GM20431 (cell line): ENCODE measurements around the gene MAN2A1.
"Not testable (repeated sequence)": the region's sequence is repeated elsewhere in the genome, so short reads cannot be mapped to it uniquely, and the experiment has no call there.

Source experiments
- in situ Hi-C: fragments of 300-500 bp; cut with MseI, MboI; formaldehyde crosslinking; loops from one replicate; pipeline ENCODE4 v1.15.0; 2020; ENCODE audit warnings: low sequenced_read_pairs; ENCODE audit not compliant: unreplicated experiment

The MAN2A1 gene

DNA sequence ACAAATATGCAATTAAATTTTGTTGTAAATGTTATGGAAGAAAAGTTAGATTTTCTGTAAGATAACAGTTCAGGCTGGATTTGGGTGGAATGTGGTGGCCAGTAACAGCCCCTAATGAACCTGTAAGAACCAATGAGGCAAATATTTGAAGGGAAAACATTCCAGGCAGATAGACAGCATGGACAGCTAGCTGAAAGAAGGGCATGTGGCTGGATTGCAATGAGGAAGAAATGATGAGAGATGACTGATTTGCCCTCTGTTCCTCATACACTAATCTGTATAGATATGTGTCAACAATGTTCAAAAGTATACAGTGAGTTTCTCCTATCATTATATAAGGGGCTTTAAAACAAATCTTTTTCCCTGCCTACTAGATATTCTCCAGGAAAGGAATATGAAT is 58.8 kb downstream of the MAN2A1 start:
- in situ Hi-C loops: no loop called here

DNA sequence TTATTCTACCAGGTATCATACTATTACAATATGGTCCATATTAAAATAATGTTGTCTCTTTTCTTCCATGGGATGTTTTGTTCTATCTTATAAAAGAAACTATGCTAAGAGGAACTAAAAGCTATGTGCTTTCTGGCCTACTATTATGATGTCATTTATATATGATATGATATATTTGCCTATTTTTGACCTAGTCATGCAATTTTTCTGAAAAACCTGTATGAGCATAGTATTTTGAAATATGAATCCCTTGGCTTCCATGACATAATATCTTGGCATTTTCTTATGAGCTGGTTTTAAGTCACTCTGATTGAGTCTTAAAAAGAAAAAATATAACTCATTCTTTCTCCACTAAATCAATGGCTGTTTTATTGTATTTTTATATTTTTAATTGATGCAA is 60.7 kb downstream of the MAN2A1 start:
- in situ Hi-C loops: no loop called here

DNA sequence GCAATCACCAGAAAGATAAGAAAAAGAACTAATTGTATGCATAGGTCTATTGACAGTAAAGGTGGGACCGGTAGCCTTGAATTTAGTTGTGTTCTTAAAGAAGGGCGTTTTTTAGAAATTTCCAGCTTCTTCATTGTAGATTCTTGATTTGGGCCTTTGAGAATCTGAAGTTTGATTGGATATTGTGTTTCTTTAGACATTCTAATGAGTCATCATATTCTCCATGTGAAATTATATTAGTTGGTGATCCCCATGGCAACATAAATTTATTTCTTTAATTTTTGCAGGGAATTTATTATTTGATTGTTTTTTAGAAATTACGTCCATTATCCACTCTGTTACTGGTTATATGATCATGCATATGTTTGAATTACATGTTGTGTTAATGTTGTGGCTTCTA is 63.6 kb downstream of the MAN2A1 start:
- in situ Hi-C loops: no loop called here

DNA sequence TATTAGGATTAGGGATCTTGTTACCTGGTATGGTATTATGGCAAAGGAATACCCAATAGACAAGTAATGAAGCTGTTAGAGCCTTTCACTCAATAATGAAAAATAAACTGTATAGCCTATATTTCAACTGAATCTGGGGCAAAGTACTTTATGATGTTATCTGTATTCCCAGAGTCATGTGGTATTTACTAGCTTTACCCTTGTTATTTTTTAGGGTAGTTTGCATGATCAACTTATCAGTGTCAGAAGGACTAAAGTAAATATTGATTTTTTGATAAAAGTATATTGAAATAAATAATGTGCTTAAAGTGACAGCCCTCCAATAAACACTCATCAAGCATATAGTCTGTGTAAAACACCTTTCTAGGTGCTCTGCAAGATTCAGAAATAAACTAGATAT is 64.6 kb downstream of the MAN2A1 start:
- in situ Hi-C loops: no loop called here

DNA sequence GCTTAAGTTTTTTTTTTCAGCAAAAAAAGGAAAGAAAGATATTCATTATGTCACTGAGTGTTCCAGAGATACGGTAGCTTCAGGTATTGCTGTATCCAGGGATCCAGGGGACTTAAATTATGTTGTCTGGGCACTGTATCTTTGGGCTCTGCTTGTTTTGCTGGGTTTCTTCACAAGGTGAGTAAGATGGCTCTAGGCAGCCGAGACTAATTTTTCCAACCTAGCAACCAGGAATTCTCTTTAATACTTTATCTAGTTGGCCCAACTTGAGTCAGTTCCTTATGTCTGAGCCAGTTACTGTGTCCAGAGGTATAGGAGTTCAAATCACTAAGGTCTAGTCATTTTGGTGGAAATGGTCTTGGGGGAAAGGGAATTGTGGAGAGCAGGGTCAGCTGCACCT is 66.0 kb downstream of the MAN2A1 start:
- in situ Hi-C loops: no loop called here

DNA sequence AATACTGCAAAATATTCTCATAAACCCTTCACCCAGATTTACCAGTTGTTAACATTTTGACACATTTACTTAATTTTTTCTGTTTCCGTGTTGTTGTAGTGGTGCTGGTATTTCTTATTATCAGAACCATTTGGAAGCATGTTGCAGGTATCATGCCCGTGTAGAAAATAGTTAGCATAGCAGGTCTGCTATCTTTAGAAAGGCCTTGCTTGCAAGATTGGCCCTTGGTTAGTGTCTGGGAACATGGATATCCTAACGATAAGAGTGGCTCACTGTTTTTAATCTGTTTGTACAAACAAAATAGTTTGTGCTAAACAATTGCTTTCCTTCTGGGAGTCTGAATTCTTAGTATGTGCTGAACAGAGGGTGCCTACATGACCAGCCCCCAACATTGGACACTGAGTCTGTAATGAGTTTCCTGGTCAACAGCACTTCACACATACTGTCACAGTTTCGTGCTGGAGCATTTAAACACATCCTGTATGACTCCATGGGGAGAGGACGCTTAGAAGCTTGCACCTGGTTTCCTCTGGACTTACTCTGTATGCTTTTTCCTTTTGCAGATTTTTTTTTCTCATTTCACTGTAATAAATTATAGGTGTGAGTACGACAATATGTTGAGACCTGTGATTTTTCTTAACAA is 66.9 kb downstream of the MAN2A1 start:
- in situ Hi-C loops: no loop called here

DNA sequence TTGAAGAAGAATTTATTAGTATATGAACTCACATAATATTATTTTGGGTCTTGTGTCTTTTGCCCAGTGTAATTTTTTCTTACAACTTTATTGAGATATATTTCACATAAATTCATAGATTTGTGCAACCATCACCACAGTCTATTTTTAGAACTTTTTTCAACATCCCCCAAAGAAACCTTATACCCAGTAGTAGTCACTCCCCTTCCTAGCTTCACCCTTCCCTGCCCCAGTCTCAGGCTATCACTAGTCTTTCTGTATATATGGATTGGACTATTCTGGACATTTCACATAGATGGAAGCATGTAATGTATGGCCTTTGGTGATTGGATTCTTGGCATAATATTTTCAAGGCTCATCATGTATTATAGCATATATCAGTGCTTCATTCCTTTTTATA is 67.8 kb downstream of the MAN2A1 start:
- in situ Hi-C loops: no loop called here

DNA sequence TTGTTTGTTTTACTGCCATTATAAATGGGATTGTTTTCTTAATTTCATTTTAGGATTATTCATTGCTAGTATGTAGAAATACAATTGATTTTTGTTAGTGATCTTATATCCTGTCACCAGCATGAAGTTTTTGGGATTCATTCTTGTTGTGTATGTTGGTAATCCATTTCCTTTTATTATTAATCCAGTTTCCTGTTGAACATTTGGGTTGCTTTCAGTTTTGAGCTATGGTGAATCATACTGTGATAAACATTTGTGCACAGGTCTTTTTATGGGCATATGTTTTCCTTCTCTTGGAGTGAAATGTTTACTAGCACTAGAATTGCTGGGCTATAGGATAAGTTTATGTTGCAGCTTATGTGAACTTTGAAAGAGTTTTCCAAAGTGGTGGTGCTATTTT is 69.6 kb downstream of the MAN2A1 start:
- in situ Hi-C loops: no loop called here

DNA sequence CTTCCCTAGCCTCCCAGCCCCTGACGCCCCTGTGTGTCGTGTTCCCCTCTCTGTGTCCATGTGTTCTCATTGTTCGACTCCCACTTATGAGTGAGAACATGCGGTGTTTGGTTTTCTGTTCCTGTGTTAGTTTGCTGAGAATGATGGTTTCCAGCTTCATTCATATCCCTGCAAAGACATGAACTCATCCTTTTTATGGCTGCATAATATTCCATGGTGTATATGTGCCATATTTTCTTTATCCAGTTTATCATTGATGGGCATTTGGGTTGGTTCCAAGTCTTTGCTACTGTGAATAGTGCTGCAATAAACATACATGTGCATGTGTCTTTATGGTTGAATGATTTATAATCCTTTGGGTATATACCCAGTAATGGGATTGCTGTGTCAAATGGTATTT is 70.4 kb downstream of the MAN2A1 start:
- in situ Hi-C loops: not testable (repeated sequence)

DNA sequence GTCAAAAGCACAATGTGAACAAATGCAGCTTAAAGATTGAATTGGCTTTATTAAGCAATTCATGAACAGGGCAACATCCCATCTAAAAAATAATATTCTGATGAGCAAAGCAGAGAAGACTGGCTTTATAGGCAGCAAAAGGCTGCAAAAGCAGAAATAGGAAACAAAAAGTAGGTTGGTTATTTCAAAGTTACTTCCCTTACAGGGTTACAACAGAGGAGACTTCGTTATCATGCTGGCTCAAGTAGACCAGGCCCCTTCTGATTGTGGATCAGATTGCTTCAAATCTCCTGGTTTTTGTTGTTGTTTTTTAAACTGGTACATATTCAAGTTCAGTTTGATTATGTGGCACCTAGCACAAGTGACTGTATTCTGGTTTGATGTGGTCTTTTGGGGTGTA is 73.1 kb downstream of the MAN2A1 start:
- in situ Hi-C loops: no loop called here

DNA sequence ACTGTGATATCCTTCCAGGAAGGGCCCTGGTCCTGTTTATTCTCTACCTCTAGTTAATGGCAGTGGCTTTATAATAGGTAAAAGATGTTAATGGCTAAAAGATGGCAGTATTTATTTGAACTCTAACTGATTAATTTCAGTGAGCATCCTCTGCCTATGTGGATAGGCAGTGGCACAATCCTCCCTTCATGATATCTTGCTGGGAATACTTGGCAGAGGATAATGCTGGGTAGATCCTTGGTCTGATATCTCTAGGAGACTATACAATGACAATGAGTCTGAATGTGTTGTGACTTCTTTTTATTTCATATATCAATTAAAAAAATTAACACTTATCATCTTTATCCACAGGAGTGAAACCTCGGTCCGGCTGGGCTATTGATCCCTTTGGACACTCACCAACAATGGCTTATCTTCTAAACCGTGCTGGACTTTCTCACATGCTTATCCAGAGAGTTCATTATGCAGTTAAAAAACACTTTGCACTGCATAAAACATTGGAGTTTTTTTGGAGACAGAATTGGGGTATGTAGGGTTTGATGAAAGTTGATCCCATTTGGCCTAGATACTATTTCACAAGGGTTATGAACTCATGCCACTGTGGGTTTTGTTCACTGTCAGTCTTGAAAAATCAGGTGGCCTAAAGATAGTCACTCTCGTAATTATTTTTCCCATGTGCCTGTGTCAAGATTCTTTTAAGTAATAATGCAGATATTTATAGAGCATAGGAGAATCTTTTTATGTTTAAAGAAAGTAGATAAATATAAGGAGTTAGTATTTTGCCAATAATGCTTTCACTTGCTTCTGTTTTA is 77.7 kb downstream of the MAN2A1 start:
- in situ Hi-C loops: no loop called here

DNA sequence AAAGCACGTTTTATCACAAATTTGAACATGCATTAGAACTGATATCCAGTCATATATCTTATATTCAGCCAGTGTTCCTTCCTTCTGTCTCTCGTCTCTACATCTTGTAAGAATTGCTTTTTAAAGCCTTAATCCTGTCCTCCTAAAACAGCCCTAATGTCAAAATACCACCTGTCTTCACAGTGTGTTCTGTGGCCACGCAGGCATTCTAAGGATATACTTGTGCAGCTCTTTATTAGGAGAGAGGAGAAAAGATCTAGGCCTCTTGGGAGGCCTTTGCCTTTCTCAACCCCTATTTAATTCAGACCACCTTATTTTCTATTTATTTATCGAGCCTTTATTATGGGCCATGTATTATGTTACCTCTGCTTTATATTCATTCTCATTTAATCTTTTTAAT is 78.3 kb downstream of the MAN2A1 start:
- in situ Hi-C loops: no loop called here

DNA sequence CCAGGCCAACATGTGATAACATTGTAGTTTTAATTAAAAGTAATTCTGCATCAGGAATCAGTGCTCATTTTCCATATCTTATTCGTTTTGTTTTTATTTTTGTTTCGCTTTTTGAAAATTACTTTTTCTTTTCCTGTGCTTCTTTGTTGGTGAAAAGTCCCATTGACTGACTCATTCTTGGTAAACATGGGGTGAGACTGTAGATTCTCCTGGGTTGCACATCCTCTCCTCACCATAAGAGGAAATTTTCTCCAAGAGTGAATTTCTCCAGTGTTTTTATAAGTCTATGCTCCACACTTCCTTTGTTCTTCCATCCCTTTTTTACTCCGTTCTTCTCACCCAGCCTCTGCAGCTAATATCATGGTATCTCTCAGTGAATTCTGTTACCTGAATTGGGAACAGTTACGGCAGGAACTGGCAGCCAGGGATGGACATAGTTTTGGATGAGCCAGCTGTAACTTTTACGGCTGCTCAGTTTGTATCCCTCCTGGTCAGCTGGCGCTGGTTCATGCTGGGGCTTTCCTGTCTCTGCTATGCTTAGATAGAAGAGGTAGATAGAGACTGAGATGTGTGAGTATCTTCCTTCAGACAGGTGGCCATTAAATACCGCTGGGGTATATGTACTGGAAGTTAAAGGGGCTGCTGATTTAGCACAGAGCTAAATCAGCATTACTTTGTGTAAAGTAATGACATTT is 80.0 kb downstream of the MAN2A1 start:
- in situ Hi-C loops: no loop called here

DNA sequence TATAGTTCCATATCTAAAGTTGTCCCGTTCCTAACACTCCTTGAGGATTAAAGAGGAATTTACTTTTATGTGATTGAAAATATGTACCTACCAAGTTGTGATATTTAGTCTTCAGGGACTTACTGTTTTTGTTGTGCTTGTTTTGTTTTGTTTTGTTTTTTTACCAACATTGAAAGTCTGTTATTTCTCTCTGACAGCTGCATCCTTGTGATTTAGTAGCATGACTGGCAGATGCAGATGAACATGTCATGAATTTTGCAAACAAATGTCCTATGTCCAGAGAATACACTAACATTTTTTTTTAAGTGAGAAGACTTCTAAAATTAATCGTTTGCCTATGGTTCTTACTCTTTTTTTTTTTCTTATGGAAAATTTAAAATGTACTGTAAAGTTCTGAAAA is 85.4 kb downstream of the MAN2A1 start:
- in situ Hi-C loops: no loop called here

DNA sequence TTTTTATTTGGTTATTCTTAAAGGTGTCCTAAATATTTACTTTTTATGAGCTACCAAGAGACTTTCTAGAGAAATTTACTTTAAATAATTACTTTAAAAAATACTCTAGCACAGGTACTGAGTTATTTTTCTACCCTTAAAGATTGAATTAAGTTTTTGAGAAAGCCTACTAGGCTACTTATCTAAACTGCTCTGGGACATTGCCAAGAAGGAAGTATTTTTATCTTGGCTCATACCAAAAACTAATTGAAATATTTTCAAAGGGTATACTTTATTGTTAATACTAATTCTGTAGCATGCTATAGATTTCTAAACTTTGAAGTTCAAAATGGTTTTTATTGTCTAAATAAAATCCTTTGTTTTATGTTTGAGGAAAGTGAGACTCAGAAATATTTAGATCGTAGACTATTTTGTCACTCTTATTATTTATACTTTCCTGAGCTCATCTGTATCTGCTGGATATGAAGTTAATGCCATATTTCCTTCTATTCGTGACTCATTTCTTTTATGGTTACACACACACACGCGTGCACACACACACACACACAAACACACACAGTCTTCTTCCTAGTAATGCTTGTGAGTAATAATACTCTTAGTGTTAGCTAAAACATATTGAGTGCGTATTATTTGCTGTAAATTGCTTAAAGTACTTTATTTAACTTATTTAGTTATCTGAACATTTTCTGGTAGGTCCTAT is 89.5 kb downstream of the MAN2A1 start:
- in situ Hi-C loops: no loop called here

DNA sequence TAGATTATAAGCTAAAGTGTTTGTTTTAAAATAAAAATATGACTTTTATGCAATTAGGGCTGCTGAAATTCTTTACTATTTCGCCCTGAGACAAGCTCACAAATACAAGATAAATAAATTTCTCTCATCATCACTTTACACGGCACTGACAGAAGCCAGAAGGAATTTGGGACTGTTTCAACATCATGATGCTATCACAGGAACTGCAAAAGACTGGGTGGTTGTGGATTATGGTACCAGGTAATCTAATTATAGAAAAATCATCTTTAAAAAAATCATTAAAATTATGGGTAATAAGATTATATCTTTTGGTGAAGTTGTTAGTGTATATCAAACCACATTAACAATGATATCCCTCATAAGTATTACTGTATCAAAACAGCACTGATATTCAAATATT is 95.0 kb downstream of the MAN2A1 start:
- in situ Hi-C loops: no loop called here

DNA sequence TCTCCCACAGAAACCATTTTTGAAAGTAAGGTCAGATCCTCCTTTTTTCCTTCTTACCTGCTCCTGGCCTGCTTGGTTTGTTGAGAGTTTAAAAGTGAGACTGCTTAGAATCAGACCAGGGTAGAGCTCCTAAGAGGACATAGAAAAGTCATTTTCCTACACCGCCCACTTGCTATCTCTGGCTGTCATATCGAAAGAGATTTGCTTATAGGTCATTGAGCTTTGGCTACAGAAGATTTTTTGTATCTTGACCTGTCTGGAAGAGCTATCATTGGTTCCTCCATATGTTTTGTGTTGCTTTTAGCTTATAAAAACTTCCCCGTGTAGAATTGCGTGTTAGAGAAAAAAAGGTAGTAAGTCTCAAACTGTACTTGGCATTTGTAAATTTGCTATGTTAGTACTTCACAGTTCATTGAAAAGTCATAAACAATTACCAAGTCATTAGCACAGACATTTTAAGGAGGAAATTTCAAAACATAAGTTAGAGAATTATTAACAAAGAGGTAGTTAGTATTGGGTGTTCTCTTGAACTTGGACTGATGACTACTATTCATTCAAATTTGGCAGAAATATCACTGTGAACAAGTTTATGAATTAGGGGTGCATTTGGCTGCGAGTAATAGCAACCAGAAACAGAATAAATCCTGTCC is 96.6 kb downstream of the MAN2A1 start:
- in situ Hi-C loops: no loop called here

DNA sequence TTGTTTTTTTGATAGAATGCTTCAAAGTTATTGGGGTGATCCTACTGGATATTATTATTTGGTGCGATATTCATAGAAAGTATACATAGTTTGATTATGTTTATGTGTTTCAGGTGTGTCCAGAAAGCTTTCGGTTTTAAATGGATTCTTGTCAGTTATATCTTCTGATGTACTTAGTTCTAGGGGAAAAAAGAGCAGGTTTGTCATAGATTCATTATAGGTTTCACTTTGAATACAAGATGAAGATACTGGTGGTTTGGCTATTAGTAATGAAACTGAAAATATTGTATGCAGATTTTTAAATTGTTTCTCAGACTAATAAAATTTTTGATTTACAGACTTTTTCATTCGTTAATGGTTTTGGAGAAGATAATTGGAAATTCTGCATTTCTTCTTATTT is 98.9 kb downstream of the MAN2A1 start:
- in situ Hi-C loops: no loop called here

DNA sequence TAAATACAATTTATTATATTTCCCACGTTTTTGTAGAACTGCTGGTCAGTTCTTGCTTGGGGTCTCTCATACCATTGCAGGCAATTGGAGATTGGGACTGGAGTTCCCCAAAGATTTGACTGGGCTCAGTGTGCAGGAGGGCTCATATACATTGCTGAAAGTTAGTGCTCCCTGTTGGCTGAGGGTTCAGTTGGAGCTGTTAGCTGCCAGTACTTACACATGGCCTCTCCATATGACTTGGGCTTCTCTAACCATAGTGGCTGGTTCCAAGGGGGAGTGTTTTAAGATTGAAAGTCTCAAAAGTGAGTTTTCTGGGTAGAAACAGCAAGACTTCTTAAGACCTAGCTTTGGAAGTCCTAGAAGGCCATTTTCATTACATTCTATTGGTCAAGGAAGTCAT is 102.9 kb downstream of the MAN2A1 start:
- in situ Hi-C loops: no loop called here

DNA sequence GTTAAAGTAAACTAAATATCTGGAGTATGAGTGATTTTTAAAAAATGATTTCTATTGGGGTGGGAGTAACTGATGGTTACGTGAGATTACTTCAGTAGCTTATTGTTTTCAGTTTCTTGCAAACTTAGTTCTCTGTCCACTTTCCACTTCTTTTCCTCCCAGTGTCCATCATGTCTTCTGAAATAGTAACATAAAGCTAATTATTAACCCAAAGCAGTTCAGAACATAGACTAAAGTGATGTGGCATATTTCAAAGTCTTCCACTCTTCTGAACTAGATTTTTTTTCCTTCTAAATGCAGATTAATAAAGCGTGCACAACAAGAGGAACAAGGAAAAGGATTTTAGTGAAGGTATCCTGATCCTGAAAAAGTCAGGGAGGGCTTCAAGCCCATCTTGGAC is 114.1 kb downstream of the MAN2A1 start:
- in situ Hi-C loops: no loop called here
